GM18873 (cell line): ENCODE data around the gene PDE6C.

Experiments used
- ATAC-seq: cut with Tn5 transposase; IDR thresholded peaks from one replicate; pipeline ENCODE4 v1.9.1; 2021; ENCODE audit warnings: mild to moderate bottlenecking, moderate library complexity, moderate number of reproducible peaks; ENCODE audit not compliant: unreplicated experiment, low FRiP score

The PDE6C gene

GRCh38 chr10:93612311-93612710 lies at the start of gene PDE6C:
PDE6C (plus strand) TSS chr10:93612537; CDS start chr10:93612726, 189 bp downstream.
- ATAC-seq = no peak

- no peak for ATAC-seq
Observed at GRCh38 chr10:93565446-93565845, 46.9 kb upstream of the PDE6C start.

GRCh38 chr10:93566435-93567276 lies 45.7 kb upstream of the PDE6C start, which contains the start of gene FFAR4:
FFAR4 (plus strand) TSS chr10:93566665; CDS start chr10:93566721, 56 bp downstream.
- ATAC-seq = no peak

GRCh38 chr10:93567277-93568104 lies 44.8 kb upstream of the PDE6C start:
- no peak for ATAC-seq

- no peak for ATAC-seq
Observed at GRCh38 chr10:93568105-93568390, 44.3 kb upstream of the PDE6C start.

GRCh38 chr10:93570383-93570782 lies 42.0 kb upstream of the PDE6C start:
- no peak for ATAC-seq

GRCh38 chr10:93572606-93573005 lies 39.7 kb upstream of the PDE6C start:
- ATAC-seq = no peak

- ATAC-seq = no peak
Observed at GRCh38 chr10:93573051-93573909, 39.1 kb upstream of the PDE6C start.

GRCh38 chr10:93573924-93574323 lies 38.4 kb upstream of the PDE6C start:
- no peak for ATAC-seq

- no peak for ATAC-seq
Observed at GRCh38 chr10:93576888-93577287, 35.4 kb upstream of the PDE6C start.

- no peak for ATAC-seq
Observed at GRCh38 chr10:93577565-93577964, 34.8 kb upstream of the PDE6C start.

GRCh38 chr10:93579089-93579488 lies 33.2 kb upstream of the PDE6C start:
- no peak for ATAC-seq

GRCh38 chr10:93579985-93580711 lies 32.2 kb upstream of the PDE6C start:
- no peak for ATAC-seq

GRCh38 chr10:93580828-93581227 lies 31.5 kb upstream of the PDE6C start:
- ATAC-seq = no peak

GRCh38 chr10:93584445-93584844 lies 27.9 kb upstream of the PDE6C start:
- no peak for ATAC-seq

GRCh38 chr10:93589648-93590562 lies 22.4 kb upstream of the PDE6C start:
- ATAC-seq = no peak

- ATAC-seq = no peak
Observed at GRCh38 chr10:93590638-93591037, 21.7 kb upstream of the PDE6C start.

- ATAC-seq = no peak
Observed at GRCh38 chr10:93591065-93591808, 21.1 kb upstream of the PDE6C start.
